DOHH2 (cell line): ENCODE data around the gene ZNF778.

Experiments used
- H3F3A ChIP-seq: fragments of 200-600 bp; sonication (generic), shearing (Covaris generic); 2 replicates; pipeline ENCODE4 v1.6.0; 2016; ENCODE audit warnings: antibody characterized with exemption, mild to moderate bottlenecking; ENCODE audit not compliant: control insufficient read depth, insufficient read depth
- H3K27ac ChIP-seq: fragments of 200-600 bp; sonication (generic); 2 replicates; pipeline ENCODE4 v1.5.1; 2014; ENCODE audit warnings: low read depth, mild to moderate bottlenecking, low read length, moderate library complexity
- H3K27me3 ChIP-seq: fragments of 200-600 bp; sonication (generic); 2 replicates; pipeline ENCODE4 v1.6.1; 2014; ENCODE audit warnings: mild to moderate bottlenecking, low read length, mixed read lengths; ENCODE audit not compliant: control insufficient read depth
- H3K36me3 ChIP-seq: fragments of 200-600 bp; sonication (generic); 2 replicates; pipeline ENCODE4 v1.6.1; 2014; ENCODE audit warnings: mild to moderate bottlenecking, low read length, moderate library complexity, mixed read lengths; ENCODE audit not compliant: control insufficient read depth
- H3K4me1 ChIP-seq: fragments of 200-600 bp; sonication (generic); 2 replicates; pipeline ENCODE4 v1.6.1; 2014; ENCODE audit warnings: mild to moderate bottlenecking, low read length, mixed read lengths; ENCODE audit not compliant: control insufficient read depth
- H3K4me2 ChIP-seq: fragments of 200-600 bp; sonication (generic); 2 replicates; pipeline ENCODE4 v1.6.0; 2014; ENCODE audit warnings: mild to moderate bottlenecking, low read length, moderate library complexity
- H3K4me3 ChIP-seq: fragments of 200-600 bp; sonication (generic); 2 replicates; pipeline ENCODE4 v1.5.1; 2014; ENCODE audit warnings: mild to moderate bottlenecking, low read length, mixed read lengths
- H3K79me2 ChIP-seq: fragments of 200-600 bp; sonication (generic); 2 replicates; pipeline ENCODE4 v1.6.1; 2014; ENCODE audit warnings: mild to moderate bottlenecking, low read length, mixed read lengths; ENCODE audit not compliant: control insufficient read depth
- H3K9me2 ChIP-seq: fragments of 200-600 bp; sonication (generic); replicated peaks from 2 replicates; pipeline ENCODE4 v1.6.1; 2014; ENCODE audit warnings: mild to moderate bottlenecking, low read length, mixed read lengths; ENCODE audit not compliant: control insufficient read depth
- H3K9me3 ChIP-seq: fragments of 200-600 bp; sonication (generic); 2 replicates; pipeline ENCODE4 v1.6.1; 2014; ENCODE audit warnings: antibody characterized with exemption, low read length, mixed read lengths; ENCODE audit not compliant: control insufficient read depth, insufficient read depth
- H4K20me1 ChIP-seq: fragments of 200-600 bp; sonication (generic); 2 replicates; pipeline ENCODE4 v1.6.0; 2014; ENCODE audit warnings: low read depth, mild to moderate bottlenecking, antibody characterized with exemption, low read length, moderate library complexity; ENCODE audit not compliant: control insufficient read depth, insufficient read depth
- CTCF ChIP-seq: fragments of 200-600 bp; sonication (generic); IDR thresholded peaks from one replicate; pipeline ENCODE4 v1.5.1; 2014; ENCODE audit warnings: antibody characterized with exemption, mild to moderate bottlenecking, low read depth, low read length; ENCODE audit not compliant: poor library complexity, severe bottlenecking
- EZH2phosphoT487 ChIP-seq: fragments of 200-600 bp; sonication (generic); IDR thresholded peaks from 2 replicates; pipeline ENCODE4 v1.6.1; 2017; ENCODE audit warnings: borderline replicate concordance, mild to moderate bottlenecking, antibody characterized with exemption, low read length, moderate library complexity, mixed read lengths

ZNF778 gene

DNA sequence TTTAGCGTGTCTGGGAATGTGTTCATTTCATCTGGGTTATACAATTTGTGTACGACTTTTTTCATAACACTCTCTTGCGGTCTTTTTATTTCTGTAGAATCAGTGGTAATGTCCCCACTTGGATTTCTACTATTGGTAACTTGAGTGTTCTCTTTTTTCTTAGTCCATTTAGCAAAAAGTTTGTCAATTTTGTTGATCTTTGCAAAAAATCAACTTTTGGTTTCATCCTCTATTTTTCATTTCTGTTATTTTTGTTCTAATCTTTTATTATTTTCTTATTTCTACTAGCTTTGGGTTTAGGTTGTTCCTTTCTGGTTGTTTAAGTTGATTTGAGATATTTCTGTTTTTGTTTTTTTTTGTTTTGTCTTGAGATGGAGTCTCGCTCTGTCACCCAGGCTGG, 9.5 kb upstream of the ZNF778 start:
- Histone ChIP-seq H3K27ac (no peak overlapping the region), H3K4me1 (peaks cover 11% of the 10 kb centered on the region), H3K27me3 (peaks cover 11% of the 10 kb centered on the region; the same call in 1 of the 2 replicates), H3K9me3 (no peaks in the 10 kb centered on the region), H3K4me3 (no peak overlapping the region), H3F3A (no peaks in the 10 kb centered on the region), H3K36me3 (no peaks in the 10 kb centered on the region), H3K4me2 (no peak overlapping the region), H3K9me2 (no peaks in the 10 kb centered on the region), H3K79me2 (no peaks in the 10 kb centered on the region), H4K20me1 (no peaks in the 10 kb centered on the region)
- TF ChIP-seq EZH2phosphoT487 (no peak), CTCF (no peak)

DNA sequence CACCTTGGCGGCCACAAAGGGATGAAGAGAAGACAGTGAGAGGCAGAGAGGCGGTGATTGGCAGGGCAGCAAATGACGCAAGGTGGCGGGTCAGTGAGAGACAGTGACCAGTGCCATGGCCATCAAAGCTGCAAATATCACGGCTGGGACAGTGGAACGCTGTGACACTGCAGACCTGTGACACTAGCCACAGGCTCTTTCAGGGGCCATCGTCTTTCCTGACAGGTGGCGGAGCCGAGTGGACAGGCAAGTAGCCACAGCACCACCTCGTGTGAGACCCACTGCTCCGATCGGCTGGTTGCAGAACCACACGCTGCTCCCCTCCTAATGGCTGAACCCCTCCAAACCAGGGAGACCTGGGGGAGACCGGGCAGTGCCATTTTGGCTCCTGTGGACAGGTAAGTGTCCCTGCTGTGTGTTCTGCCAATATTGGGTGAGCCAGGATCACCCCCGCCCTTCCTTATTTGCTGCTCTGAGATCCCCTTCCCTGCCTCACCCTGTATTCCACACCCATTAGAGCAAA, 7.9 kb upstream of the ZNF778 start:
- peaks cover 11% of the 10 kb centered on the region for H3K4me1 ChIP-seq
- no peak overlapping the region for H3K4me2 ChIP-seq
- H3K79me2 ChIP-seq = no peaks in the 10 kb centered on the region
- no peaks in the 10 kb centered on the region for H4K20me1 ChIP-seq
- no peaks in the 10 kb centered on the region for H3K36me3 ChIP-seq
- no peaks in the 10 kb centered on the region; the same call in 1 of the 2 replicates for H3F3A ChIP-seq
- no peak overlapping the region for H3K27ac ChIP-seq
- H3K9me3 ChIP-seq = no peaks in the 10 kb centered on the region
- peaks cover 11% of the 10 kb centered on the region; the same call in 1 of the 2 replicates for H3K27me3 ChIP-seq
- no peaks in the 10 kb centered on the region for H3K9me2 ChIP-seq
- H3K4me3 ChIP-seq = no peak overlapping the region
- TF ChIP-seq CTCF (no peak), EZH2phosphoT487 (no peak)

DNA sequence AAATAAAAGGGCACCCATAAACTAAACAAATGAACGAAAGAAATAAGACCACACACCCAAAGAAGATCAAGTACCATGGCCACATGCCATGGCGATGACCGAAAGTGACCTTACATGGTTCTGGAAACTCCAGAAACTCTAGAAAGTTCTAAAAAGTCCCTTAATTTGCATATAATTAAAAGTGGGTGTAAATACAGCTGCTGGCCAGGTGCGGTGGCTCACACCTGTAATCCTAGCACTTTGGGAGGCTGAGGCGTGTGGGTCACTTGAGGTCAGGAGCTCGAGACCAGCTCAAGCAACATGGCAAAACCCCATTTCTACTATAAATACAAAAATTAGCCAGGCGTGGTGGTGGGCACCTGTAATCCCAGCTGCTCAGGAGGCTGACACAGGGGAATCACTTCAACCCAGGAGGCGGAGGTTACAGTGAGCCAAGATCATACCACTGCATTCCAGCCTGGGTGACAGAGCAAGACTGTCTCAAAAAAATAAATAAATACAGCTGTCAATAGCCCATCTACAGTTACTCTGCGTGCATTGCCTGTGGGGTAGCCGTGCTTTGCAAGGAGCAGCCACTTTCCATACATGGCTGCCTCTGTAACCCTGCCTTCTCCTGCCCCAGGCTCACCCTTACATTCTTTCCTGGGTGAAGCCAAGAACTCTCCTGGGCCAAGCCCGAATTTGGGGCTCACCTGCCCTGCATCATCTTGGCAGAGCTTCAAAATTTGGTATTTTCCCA, 7.2 kb upstream of the ZNF778 start:
- Histone ChIP-seq H3K9me2 (no peaks in the 10 kb centered on the region), H3K27ac (no peak overlapping the region), H3K4me3 (no peak overlapping the region), H3F3A (peaks cover 6% of the 10 kb centered on the region; the same call in 1 of the 2 replicates), H3K4me2 (no peak overlapping the region), H3K9me3 (no peaks in the 10 kb centered on the region), H3K4me1 (peaks cover 11% of the 10 kb centered on the region), H3K27me3 (peaks cover 11% of the 10 kb centered on the region; the same call in 1 of the 2 replicates), H3K79me2 (no peaks in the 10 kb centered on the region), H3K36me3 (no peaks in the 10 kb centered on the region), H4K20me1 (no peaks in the 10 kb centered on the region)
- no peak for TF ChIP-seq CTCF
